Keratinocyte (primary cell): ENCODE results near the gene DNAJC8.

ENCODE experiments used
- EZH2 ChIP-seq: IDR thresholded peaks from one replicate; pipeline ENCODE4 v1.6.1; 2012; ENCODE audit warnings: inconsistent platforms, mild to moderate bottlenecking, low read length, moderate library complexity
- TF ChIP-seq, protein P1 (sequence below), 3 experiments: IDR thresholded peaks in 1 of 3; conservative IDR thresholded peaks in 1 of 3; optimal IDR thresholded peaks in 1 of 3; 2 replicates in 2 of 3; 3 replicates in 1 of 3; pipeline versions ENCODE3 to v1.5.1; 2011; ENCODE audit warnings: low read length in 3 of 3, mild to moderate bottlenecking in 3 of 3, moderate library complexity in 2 of 3, control low read depth in 1 of 3, inconsistent platforms in 1 of 3; ENCODE audit not compliant: insufficient read depth in 2 of 3; ENCODE audit errors: extremely low read depth in 1 of 3

GRCh38 chr1:28193701-28194161 is 39.1 kb downstream of the DNAJC8 start:
- TF ChIP-seq, protein P1, sequence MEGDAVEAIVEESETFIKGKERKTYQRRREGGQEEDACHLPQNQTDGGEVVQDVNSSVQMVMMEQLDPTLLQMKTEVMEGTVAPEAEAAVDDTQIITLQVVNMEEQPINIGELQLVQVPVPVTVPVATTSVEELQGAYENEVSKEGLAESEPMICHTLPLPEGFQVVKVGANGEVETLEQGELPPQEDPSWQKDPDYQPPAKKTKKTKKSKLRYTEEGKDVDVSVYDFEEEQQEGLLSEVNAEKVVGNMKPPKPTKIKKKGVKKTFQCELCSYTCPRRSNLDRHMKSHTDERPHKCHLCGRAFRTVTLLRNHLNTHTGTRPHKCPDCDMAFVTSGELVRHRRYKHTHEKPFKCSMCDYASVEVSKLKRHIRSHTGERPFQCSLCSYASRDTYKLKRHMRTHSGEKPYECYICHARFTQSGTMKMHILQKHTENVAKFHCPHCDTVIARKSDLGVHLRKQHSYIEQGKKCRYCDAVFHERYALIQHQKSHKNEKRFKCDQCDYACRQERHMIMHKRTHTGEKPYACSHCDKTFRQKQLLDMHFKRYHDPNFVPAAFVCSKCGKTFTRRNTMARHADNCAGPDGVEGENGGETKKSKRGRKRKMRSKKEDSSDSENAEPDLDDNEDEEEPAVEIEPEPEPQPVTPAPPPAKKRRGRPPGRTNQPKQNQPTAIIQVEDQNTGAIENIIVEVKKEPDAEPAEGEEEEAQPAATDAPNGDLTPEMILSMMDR (optimal IDR thresholded peaks at IDR 0.05 in 1 of 3, IDR thresholded peaks at IDR 0.05 in 1 of 3, conservative IDR thresholded peaks at IDR 0.05 in 1 of 3; ENCODE audit: extremely low read depth in 1 of 3, insufficient read depth in 2 of 3, low read length in 3 of 3), result no peak
- no peak for TF ChIP-seq EZH2
